22Rv1 (cell line): ENCODE measurements around the gene TMPRSS4.

Experiments
- CTCF ChIP-seq: fragments of 450-650 bp; IDR thresholded peaks from 2 replicates; pipeline ENCODE4 v1.5.1; 2017; ENCODE audit warnings: mild to moderate bottlenecking
- ZFX ChIP-seq: fragments of 450-650 bp; IDR thresholded peaks from 2 replicates; pipeline ENCODE4 v1.6.1; 2017; ENCODE audit warnings: antibody characterized with exemption, borderline replicate concordance

- TF ChIP-seq CTCF (no peak), ZFX (no peak)
Observed at GRCh38 chr11:118090545-118091162, 13.8 kb downstream of the TMPRSS4 start.
